ENCODE results near the gene ZNF407.

ZNF407 gene

GRCh38 chr18:74631623-74632350 is 34.1 kb downstream of the ZNF407 start:
- no peak overlapping the region for H3K27ac ChIP-seq (ENCODE audit: low read depth, low read length)
- no peak overlapping the region for H3K4me2 ChIP-seq (ENCODE audit: low read depth, low read length, poor library complexity, severe bottlenecking)
- no peak overlapping the region for H3K9ac ChIP-seq (ENCODE audit: low read length)
- H3K4me3 ChIP-seq (ENCODE audit: insufficient read depth, low read length, poor library complexity, severe bottlenecking) = no peak overlapping the region
- no peaks in the 10 kb centered on the region for H3F3A ChIP-seq (ENCODE audit: insufficient read depth)
- H3K9me2 ChIP-seq (replicated peaks; ENCODE audit: insufficient read depth, low read length) = no peaks in the 10 kb centered on the region
- no peak overlapping the region for H2AFZ ChIP-seq (ENCODE audit: low read depth, low read length, severe bottlenecking)
- no peaks in the 10 kb centered on the region for H3K9me3 ChIP-seq (ENCODE audit: insufficient read depth, low read length)
- peaks cover 18% of the 10 kb centered on the region; the same call in 1 of the 2 replicates for H3K79me2 ChIP-seq (ENCODE audit: insufficient read depth, low read length)
- no peaks in the 10 kb centered on the region for H3K27me3 ChIP-seq (ENCODE audit: low read length)
- no peaks in the 10 kb centered on the region for H4K20me1 ChIP-seq (ENCODE audit: low read depth, low read length)
- TF ChIP-seq CTCF (IDR thresholded peaks at IDR 0.05; ENCODE audit: insufficient read depth, low read length, poor library complexity, severe bottlenecking) (no peak), EZH2phosphoT487 (conservative IDR thresholded peaks at IDR 0.05; ENCODE audit: low read length) (no peak)
- 0 out of 2 replicates have a peak, but pooled peaks cover 5% of the 10 kb centered on the region for H3K36me3 ChIP-seq (ENCODE audit: low read length)

GRCh38 chr18:74632351-74632679 is 34.6 kb downstream of the ZNF407 start:
- no peak overlapping the region for H3K4me3 ChIP-seq (ENCODE audit: insufficient read depth, low read length, poor library complexity, severe bottlenecking)
- no peaks in the 10 kb centered on the region for H4K20me1 ChIP-seq (ENCODE audit: low read depth, low read length)
- no peaks in the 10 kb centered on the region for H3F3A ChIP-seq (ENCODE audit: insufficient read depth)
- H3K9me3 ChIP-seq (ENCODE audit: insufficient read depth, low read length) = no peaks in the 10 kb centered on the region
- H3K4me2 ChIP-seq (ENCODE audit: low read depth, low read length, poor library complexity, severe bottlenecking) = no peak overlapping the region
- H3K9me2 ChIP-seq (replicated peaks; ENCODE audit: insufficient read depth, low read length) = no peaks in the 10 kb centered on the region
- H3K27ac ChIP-seq (ENCODE audit: low read depth, low read length) = no peak overlapping the region
- H3K36me3 ChIP-seq (ENCODE audit: low read length) = 0 out of 2 replicates have a peak, but pooled peaks cover 5% of the 10 kb centered on the region
- no peaks in the 10 kb centered on the region for H3K27me3 ChIP-seq (ENCODE audit: low read length)
- TF ChIP-seq EZH2phosphoT487 (conservative IDR thresholded peaks at IDR 0.05; ENCODE audit: low read length) (no peak), CTCF (IDR thresholded peaks at IDR 0.05; ENCODE audit: insufficient read depth, low read length, poor library complexity, severe bottlenecking) (no peak)
- no peak overlapping the region for H2AFZ ChIP-seq (ENCODE audit: low read depth, low read length, severe bottlenecking)
- H3K9ac ChIP-seq (ENCODE audit: low read length) = no peak overlapping the region
- peaks cover 18% of the 10 kb centered on the region; the same call in 1 of the 2 replicates for H3K79me2 ChIP-seq (ENCODE audit: insufficient read depth, low read length)

- TF ChIP-seq CTCF (IDR thresholded peaks at IDR 0.05; ENCODE audit: insufficient read depth, low read length, poor library complexity, severe bottlenecking) = no peak
- no peak overlapping the region for H3K27ac ChIP-seq (ENCODE audit: low read depth, low read length)
- H3K9ac ChIP-seq (ENCODE audit: low read length) = no peak overlapping the region
- H3F3A ChIP-seq (ENCODE audit: insufficient read depth) = no peaks in the 10 kb centered on the region
- H3K36me3 ChIP-seq (ENCODE audit: low read length) = 0 out of 2 replicates have a peak, but pooled peaks cover 5% of the 10 kb centered on the region
- no peak overlapping the region for H3K4me2 ChIP-seq (ENCODE audit: low read depth, low read length, poor library complexity, severe bottlenecking)
- no peaks in the 10 kb centered on the region for H3K27me3 ChIP-seq (ENCODE audit: low read length)
- H3K9me3 ChIP-seq (ENCODE audit: insufficient read depth, low read length) = no peaks in the 10 kb centered on the region
- no peak overlapping the region for H3K4me3 ChIP-seq (ENCODE audit: insufficient read depth, low read length, poor library complexity, severe bottlenecking)
- no peaks in the 10 kb centered on the region for H3K9me2 ChIP-seq (replicated peaks; ENCODE audit: insufficient read depth, low read length)
- no peak overlapping the region for H2AFZ ChIP-seq (ENCODE audit: low read depth, low read length, severe bottlenecking)
- no peaks in the 10 kb centered on the region for H4K20me1 ChIP-seq (ENCODE audit: low read depth, low read length)
- H3K79me2 ChIP-seq (ENCODE audit: insufficient read depth, low read length) = peaks cover 18% of the 10 kb centered on the region; the same call in 1 of the 2 replicates
Measured at GRCh38 chr18:74632856-74633255, 35.2 kb downstream of the ZNF407 start.
